NT2/D1 (cell line): ENCODE data around the gene CREB3L1.
A peak's percentile ranks its signal among the peaks of the same experiment; 100 is the strongest.
"Not testable (repeated sequence)": the region's sequence is repeated elsewhere in the genome, so short reads cannot be mapped to it uniquely, and the experiment has no call there.

Source experiments
- DNase-seq: peaks from one replicate; pipeline ENCODE4 v3.0.0-alpha.2; 2011; ENCODE audit warnings: low read depth, low spot score
- H3K27me3 ChIP-seq: 2 replicates; pipeline ENCODE4 v1.6.0; 2011; ENCODE audit warnings: mild to moderate bottlenecking; ENCODE audit not compliant: insufficient read length, insufficient read depth
- H3K36me3 ChIP-seq: 2 replicates; pipeline ENCODE4 v1.6.1; 2011; ENCODE audit warnings: mild to moderate bottlenecking, low read length, mixed read lengths; ENCODE audit not compliant: insufficient read depth, insufficient read length
- H3K4me1 ChIP-seq: 2 replicates; pipeline ENCODE4 v1.5.1; 2011; ENCODE audit not compliant: insufficient read depth, insufficient read length
- H3K4me3 ChIP-seq: 2 replicates; pipeline ENCODE4 v1.5.1; 2011; ENCODE audit warnings: low read depth; ENCODE audit not compliant: insufficient read length
- H3K9ac ChIP-seq: 2 replicates; pipeline ENCODE4 v1.6.0; 2011; ENCODE audit warnings: low read depth; ENCODE audit not compliant: insufficient read length
- H3K9me3 ChIP-seq: 2 replicates; pipeline ENCODE4 v1.5.1; 2011; ENCODE audit warnings: mild to moderate bottlenecking, low read length; ENCODE audit not compliant: insufficient read depth
- SUZ12 ChIP-seq: IDR thresholded peaks from 2 replicates; pipeline ENCODE4 v1.6.1; 2011; ENCODE audit not compliant: insufficient read length, insufficient read depth; ENCODE audit errors: extremely low read depth
- YY1 ChIP-seq: IDR thresholded peaks from 2 replicates; pipeline ENCODE4 v1.6.1; 2011; ENCODE audit not compliant: insufficient read length, insufficient read depth
- ZNF274 ChIP-seq: IDR thresholded peaks from 2 replicates; pipeline ENCODE4 v1.6.1; 2011; ENCODE audit warnings: mild to moderate bottlenecking, low read depth, low read length

The CREB3L1 gene

DNA sequence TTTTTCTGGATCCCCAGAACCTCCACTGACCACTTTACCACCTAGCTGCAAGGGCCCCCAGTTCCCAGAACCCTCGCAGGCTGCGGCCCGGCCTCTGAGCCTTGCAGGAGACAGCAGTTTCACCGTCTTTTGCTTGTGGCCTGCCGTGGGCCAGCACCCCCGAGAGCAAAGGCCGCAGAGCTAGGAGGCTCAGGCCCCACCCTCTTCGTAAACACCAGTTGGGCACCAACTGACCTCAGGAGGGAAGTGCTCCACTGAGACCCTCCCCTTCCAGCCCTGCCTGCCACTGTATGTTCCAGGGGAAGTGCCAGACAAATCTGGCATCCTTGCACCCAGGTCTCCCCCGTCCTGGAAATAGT, 23.4 kb upstream of the CREB3L1 start:
- Histone ChIP-seq H3K27me3 (no peaks in the 10 kb centered on the region), H3K4me1 (peaks cover 11% of the 10 kb centered on the region), H3K36me3 (no peaks in the 10 kb centered on the region), H3K9me3 (no peaks in the 10 kb centered on the region), H3K9ac (no peak overlapping the region), H3K4me3 (no peak overlapping the region)
- TF ChIP-seq YY1 (no peak), SUZ12 (no peak), ZNF274 (no peak)
- no peak for DNase-seq

DNA sequence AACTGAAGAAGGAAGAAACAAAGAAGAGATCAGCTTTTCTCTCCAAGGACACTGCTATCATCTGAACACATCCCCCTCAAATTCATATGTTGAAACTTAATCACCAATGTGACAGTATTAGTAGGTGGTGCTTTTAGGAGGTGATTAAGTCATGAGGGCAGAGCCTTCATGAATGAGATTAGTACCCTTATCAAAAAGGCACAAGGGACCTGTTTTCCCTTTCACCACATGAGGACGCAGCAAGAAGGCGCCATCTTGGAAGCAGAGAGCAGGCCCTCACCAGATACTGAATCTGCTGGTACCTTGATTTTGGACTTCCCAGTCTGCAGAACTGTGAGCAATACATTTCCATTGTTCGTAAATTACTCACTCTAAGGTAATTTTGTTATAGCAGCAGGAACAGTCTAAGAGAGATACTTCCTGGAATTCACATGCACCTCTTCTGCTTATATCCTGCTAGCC, 20.9 kb upstream of the CREB3L1 start:
- H3K9me3 ChIP-seq: no peaks in the 10 kb centered on the region
- H3K36me3 ChIP-seq: no peaks in the 10 kb centered on the region
- H3K27me3 ChIP-seq: no peaks in the 10 kb centered on the region
- TF ChIP-seq SUZ12 (no peak), YY1 (no peak), ZNF274 (no peak)
- DNase-seq: no peak
- H3K4me3 ChIP-seq: no peak overlapping the region
- H3K4me1 ChIP-seq: peaks cover 11% of the 10 kb centered on the region
- H3K9ac ChIP-seq: no peak overlapping the region

DNA sequence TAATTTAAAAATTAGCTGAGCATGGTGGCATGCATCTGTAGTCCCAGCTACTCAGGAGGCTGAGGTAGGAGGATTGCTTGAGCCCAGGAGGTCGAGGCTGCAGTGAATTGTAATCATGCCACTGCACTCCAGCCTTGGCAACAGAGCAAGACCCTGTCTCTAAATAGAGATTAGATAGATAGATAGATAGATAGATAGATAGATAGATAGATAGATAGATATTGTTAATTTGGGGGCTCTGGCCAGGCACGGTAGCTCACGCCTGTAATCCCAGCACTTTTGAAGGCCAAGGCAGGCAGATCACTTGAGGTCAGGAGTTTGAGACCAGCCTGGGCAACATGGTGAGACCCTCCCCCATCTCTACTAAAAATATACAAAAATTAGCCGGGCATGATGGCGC, 18.1 kb upstream of the CREB3L1 start:
- H3K9me3 ChIP-seq, H3K4me3 ChIP-seq, H3K9ac ChIP-seq, H3K27me3 ChIP-seq, H3K4me1 ChIP-seq, DNase-seq, H3K36me3 ChIP-seq: not testable (repeated sequence)

DNA sequence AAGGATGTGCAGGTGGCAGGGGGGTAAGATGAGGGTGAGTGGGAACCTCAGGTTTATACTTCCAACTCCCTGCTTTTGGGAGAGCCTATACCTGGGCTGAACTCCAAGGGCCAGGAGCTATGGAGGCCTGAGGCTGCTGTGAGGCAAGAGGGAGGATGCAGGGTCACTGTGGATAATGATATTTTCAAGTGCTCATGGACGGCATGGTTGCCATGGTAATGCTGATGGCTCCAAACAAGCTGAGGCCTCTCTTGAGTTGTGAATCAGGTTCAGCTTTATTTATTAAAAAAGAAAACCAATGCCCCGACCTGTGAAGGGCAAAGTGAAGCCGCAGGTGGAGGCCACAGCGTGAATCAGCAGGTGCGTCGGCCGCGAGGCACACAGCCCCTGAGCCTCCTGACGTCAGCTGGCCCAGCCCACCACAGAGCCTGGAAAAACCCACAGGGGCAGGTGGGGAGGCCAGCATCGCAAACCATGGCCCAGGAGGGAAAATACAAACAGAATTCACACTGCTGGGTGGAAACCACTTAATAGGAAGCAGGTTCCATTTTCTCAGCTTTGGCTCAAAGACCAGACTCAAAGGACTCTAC, 17.4 kb upstream of the CREB3L1 start:
- TF ChIP-seq SUZ12 (no peak), ZNF274 (no peak), YY1 (no peak)
- no peaks in the 10 kb centered on the region for H3K36me3 ChIP-seq

DNA sequence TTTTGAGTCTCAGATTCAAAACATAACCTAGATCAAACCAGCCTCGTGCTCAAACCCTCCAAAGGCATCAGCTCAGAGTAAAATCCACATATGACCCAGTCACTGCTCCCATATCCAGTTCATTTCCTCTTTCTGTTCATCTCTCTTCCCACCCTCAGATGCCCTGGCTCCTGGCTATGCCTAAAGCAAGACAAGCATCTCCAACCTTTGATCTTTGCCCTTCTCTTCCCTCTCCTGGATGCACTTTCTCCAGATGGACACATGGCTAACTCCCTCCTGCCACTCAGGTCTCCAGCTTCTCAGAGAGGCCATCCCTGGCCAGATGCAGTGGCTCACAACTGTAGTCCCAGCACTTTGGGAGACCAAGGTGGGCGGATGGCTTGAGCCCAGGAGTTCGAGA, 14.3 kb upstream of the CREB3L1 start:
- Histone ChIP-seq H3K36me3 (no peaks in the 10 kb centered on the region), H3K9me3 (peaks cover 10% of the 10 kb centered on the region; the same call in 1 of the 2 replicates), H3K9ac (no peak overlapping the region), H3K4me3 (no peak overlapping the region), H3K4me1 (no peaks in the 10 kb centered on the region), H3K27me3 (no peaks in the 10 kb centered on the region)
- TF ChIP-seq ZNF274: no peak
- no peak for TF ChIP-seq SUZ12
- no peak for TF ChIP-seq YY1
- no peak for DNase-seq

More for the DNA sequence above, 17.4 kb upstream of the CREB3L1 start:
- H3K4me1 ChIP-seq: no peaks in the 10 kb centered on the region
- H3K9ac ChIP-seq: no peak overlapping the region
- no peak for DNase-seq
- peaks cover 10% of the 10 kb centered on the region; the same call in 1 of the 2 replicates for H3K9me3 ChIP-seq
- H3K4me3 ChIP-seq: no peak overlapping the region
- H3K27me3 ChIP-seq: no peaks in the 10 kb centered on the region

DNA sequence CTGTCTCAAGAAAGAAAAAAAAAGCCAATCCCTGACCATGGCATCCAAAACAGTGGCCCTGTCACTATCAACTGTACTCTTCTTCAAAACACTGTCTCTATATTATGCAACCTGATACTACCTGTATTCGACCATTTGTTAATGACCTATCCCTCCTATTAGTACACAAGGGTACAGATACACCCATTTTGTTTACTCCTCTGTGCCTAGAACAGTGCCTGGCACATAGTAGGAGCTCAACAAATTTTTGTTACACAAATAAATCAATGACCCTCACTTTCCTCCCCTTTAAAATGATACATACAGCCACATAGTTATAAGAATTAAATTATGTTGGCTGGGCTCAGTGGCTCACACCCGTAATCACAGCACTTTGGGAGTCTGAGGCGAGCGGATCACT, 13.4 kb upstream of the CREB3L1 start:
- no peaks in the 10 kb centered on the region for H3K36me3 ChIP-seq
- H3K4me1 ChIP-seq: no peaks in the 10 kb centered on the region

DNA sequence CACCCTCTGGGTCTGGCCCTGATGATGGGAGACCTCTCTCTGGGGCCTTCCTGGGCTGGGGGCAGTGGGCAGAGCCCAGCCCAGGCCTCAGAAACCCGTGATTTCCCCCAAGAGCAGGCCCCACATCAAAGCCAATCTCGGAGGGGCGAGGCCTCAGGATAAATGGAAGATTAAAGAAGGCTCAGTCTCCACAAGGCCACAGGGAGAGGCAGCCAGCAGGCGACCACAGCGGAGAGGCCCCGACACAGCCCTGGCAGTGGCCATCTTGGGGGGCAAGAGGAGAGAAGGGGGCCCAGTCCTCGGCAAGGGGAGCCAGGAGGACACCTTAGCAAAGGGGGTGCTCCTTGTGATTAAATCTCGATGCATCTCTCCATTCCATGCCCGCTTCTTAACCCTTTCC, 12.5 kb upstream of the CREB3L1 start:
- TF ChIP-seq YY1: no peak
- no peak for TF ChIP-seq ZNF274
- TF ChIP-seq SUZ12: no peak
- Histone ChIP-seq H3K9ac (peak overlapping the region; percentile 17), H3K4me1 (no peaks in the 10 kb centered on the region), H3K9me3 (peaks cover 10% of the 10 kb centered on the region; the same call in 1 of the 2 replicates), H3K36me3 (no peaks in the 10 kb centered on the region), H3K4me3 (no peak overlapping the region), H3K27me3 (no peaks in the 10 kb centered on the region)
- DNase-seq: no peak

More for the DNA sequence above, 13.4 kb upstream of the CREB3L1 start:
- TF ChIP-seq YY1: no peak
- no peak for TF ChIP-seq SUZ12
- no peak for TF ChIP-seq ZNF274
- Histone ChIP-seq H3K9me3 (peaks cover 10% of the 10 kb centered on the region; the same call in 1 of the 2 replicates), H3K9ac (no peak overlapping the region), H3K27me3 (no peaks in the 10 kb centered on the region), H3K4me3 (no peak overlapping the region)
- DNase-seq: no peak

DNA sequence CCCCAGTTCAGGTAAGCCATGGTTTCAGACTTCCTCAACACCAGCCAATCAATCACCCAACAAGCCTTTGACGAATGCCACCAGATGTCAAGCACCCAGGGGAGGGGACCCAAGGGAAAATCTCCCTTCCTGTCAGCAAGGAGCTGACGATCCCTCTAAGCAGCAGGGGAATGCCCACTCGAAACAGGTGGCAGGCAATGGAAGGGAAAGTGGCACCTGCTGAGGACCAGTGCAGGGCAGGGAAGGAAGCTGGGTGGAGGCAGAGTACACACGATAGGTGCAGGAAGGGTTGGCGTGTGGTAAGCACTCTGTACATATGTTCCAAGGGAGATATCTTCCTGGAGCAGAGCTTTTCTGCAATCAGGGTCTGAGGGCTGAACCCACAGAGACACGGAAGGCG, 11.7 kb upstream of the CREB3L1 start:
- Histone ChIP-seq H3K4me3 (no peak overlapping the region), H3K27me3 (no peaks in the 10 kb centered on the region), H3K9ac (no peak overlapping the region), H3K4me1 (no peaks in the 10 kb centered on the region), H3K36me3 (no peaks in the 10 kb centered on the region), H3K9me3 (peaks cover 10% of the 10 kb centered on the region; the same call in 1 of the 2 replicates)
- DNase-seq: no peak
- TF ChIP-seq ZNF274 (no peak), SUZ12 (no peak), YY1 (no peak)
